ENCODE results near the gene STYK1. TPM values are rescaled to one million over a fixed set of nuclear protein-coding genes. Genes with fewer than 3 reads are reported as not detected.

The STYK1 gene
- total RNA-seq, 4 donors from 2014 or later = 0.22 to 0.34 TPM; not detected in 2

DNA sequence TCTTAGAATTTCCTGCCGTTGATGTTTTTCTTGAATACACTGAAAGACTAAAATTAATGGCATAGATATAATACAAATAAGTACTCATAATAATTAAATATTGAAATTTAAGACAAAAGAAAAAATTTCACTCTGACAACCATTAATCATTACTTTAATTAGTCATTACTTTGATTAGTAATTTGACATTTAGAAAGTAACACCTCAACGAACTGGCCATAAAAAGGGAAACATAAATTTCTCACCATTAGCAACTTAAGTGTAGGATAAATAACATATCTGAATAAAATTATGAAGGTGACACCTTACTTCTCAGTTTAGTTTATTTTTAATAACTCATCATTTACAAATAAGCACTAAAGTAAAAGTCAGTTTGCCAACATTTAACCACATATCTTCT is 78.0 kb downstream of the STYK1 start:
- no peak for TF ChIP-seq CTCF (IDR thresholded peaks at IDR 0.05; ENCODE audit: low read depth)

GRCh38 chr12:10590966-10591365 is 82.9 kb downstream of the STYK1 start:
- TF ChIP-seq CTCF (IDR thresholded peaks at IDR 0.05; ENCODE audit: low read depth) = no peak

DNA sequence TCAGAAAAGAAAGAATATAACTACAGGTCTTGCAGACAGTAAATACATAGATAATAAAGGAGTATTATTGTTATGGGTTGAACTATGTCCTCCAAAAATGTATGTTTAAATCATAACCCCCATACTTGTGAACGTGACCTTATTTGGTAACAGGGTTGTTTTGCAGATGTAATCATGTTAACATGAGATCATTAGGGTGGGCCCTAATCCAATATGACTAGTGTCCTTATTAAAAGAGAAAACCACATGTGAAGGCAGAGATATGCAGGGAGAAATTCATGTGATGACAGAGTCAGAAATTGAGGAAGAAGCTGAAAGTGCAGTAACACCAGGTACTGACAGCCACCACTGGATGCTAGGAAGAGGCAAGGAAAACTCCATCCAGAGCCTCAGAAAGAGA is 89.4 kb downstream of the STYK1 start:
- TF ChIP-seq CTCF (IDR thresholded peaks at IDR 0.05; ENCODE audit: low read depth) = no peak

DNA sequence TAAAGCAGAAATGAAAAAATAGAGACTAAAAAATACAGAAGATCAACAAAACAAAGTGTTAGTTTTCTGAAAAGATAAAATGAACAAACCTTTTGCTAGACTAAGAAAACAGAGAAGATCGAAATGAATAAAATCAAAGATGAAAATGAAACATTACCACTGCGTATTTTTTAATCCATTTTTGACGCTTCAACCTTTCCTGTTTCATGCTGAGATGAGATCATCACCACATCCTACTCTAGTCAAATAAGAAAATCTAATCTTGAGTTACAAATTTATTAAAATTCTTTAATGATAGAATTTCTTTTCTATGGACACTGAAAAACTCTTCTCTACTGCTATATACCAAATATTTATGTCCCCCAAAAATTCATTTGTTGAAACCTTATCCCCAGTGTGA is 91.1 kb downstream of the STYK1 start:
- no peak for TF ChIP-seq CTCF (IDR thresholded peaks at IDR 0.05; ENCODE audit: low read depth)

DNA sequence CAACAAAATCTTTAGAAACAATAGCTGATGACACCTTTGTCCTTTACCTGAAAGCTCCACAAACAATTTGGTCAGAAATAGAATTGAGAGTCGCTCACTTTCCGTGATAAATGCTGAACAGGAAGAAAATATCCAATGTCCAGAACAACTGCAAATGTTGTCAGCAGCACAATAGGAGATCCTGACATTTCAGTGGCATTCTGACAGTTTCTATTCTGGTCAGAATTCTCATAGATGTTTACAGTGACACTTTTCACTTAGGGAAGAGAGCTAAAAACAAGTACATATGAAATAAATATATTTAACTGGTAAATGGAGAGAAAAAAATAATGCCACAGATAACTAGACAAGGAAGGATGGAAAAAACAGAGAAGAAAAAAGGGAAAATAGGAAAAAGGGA is 99.5 kb downstream of the STYK1 start:
- TF ChIP-seq CTCF (IDR thresholded peaks at IDR 0.05; ENCODE audit: low read depth) = no peak

GRCh38 chr12:10571141-10571540 is 102.7 kb downstream of the STYK1 start:
- no peak for TF ChIP-seq CTCF (IDR thresholded peaks at IDR 0.05; ENCODE audit: low read depth)

Other genes with a start within 250 kb of the STYK1 start
- gene KLRC2, start 238.0 kb downstream of the STYK1 start, total RNA-seq = under 1 TPM in 1 of 4 donors, not detected in 3; 0.66 TPM
- gene KLRC1, start 220.7 kb downstream of the STYK1 start, total RNA-seq = 1 to 10 TPM in 1 of 4 donors, under 1 TPM in 1, not detected in 2; 0.51 to 1.1 TPM
- gene EIF2S3B, start 168.2 kb downstream of the STYK1 start, total RNA-seq = under 1 TPM in 3 of 4 donors, not detected in 1; 0.22 to 0.85 (median 0.38) TPM
- 10 to 100 TPM; 11.7 to 24.7 (median 14.4) TPM for gene MAGOHB, start 60.4 kb downstream of the STYK1 start, total RNA-seq
- 100 to 1,000 TPM; 230 to 374 (median 244) TPM for gene YBX3, start 49.3 kb upstream of the STYK1 start, total RNA-seq
- gene TAS2R7, start 128.6 kb upstream of the STYK1 start, total RNA-seq = not detected
- gene TAS2R8, start 133.2 kb upstream of the STYK1 start, total RNA-seq = not detected
- not detected for gene TAS2R9, start 136.1 kb upstream of the STYK1 start, total RNA-seq
- 1 to 10 TPM in 3 of 4 donors, not detected in 1; 1.1 to 2.4 (median 2.3) TPM for gene TAS2R10, start 152.3 kb upstream of the STYK1 start, total RNA-seq
- 1 to 10 TPM in 3 of 4 donors, not detected in 1; 2.4 to 6.5 (median 3.8) TPM for gene PRR4, start 175.4 kb upstream of the STYK1 start, total RNA-seq
- gene PRH1, start 210.2 kb upstream of the STYK1 start, total RNA-seq = 10 to 100 TPM; 17.5 to 39.8 (median 34.3) TPM
- gene TAS2R13, start 235.5 kb upstream of the STYK1 start, total RNA-seq = 1 to 10 TPM; 1.8 to 5.5 (median 3.9) TPM